Ascending aorta (tissue), 2 donors: ENCODE measurements around the gene DYRK4. TPM values are rescaled to one million over a fixed set of nuclear protein-coding genes. Genes with fewer than 3 reads are reported as not detected.

ENCODE experiments used
- DNase-seq, 2 donors: peaks; one replicate each; pipeline ENCODE4 v3.0.0-alpha.2; 2019; ENCODE audit warnings: low spot score in 2 of 2
- H3K27ac ChIP-seq, 2 donors: fragments of 200-600 bp; sonication (generic); one replicate each; pipeline ENCODE4 v1.5.1; 2016 to 2017; ENCODE audit warnings: mild to moderate bottlenecking in 1 of 2
- H3K27me3 ChIP-seq: fragments of 200-600 bp; sonication (generic); one replicate; pipeline ENCODE4 v1.5.1; 2017
- H3K36me3 ChIP-seq, 2 donors: fragments of 200-600 bp; sonication (generic); one replicate each; pipeline ENCODE4 v1.5.1; 2016
- H3K4me1 ChIP-seq, 2 donors: fragments of 200-600 bp; sonication (generic); one replicate each; pipeline ENCODE4 v1.5.1; 2016 to 2017; ENCODE audit warnings: mild to moderate bottlenecking in 1 of 2
- H3K4me3 ChIP-seq, 2 donors: fragments of 200-600 bp; sonication (generic); one replicate each; pipeline ENCODE4 v1.5.1; 2016 to 2017; ENCODE audit warnings: mild to moderate bottlenecking in 1 of 2
- H3K9me3 ChIP-seq, 2 donors: fragments of 200-600 bp; sonication (generic); one replicate each; pipeline ENCODE4 v1.5.1; 2016
- intact Hi-C: fragments of 100-400 bp; cut with DNase I; formaldehyde crosslinking; loops from one replicate; pipeline ENCODE4 v1.15.1; 2023
- total RNA-seq: library from RNA; depleted of rRNA; stranded (reverse); fragments of >200 nt; gene quantifications from one replicate; pipeline ENCODE4 v1.1.0, GENCODE V29; 2016
- TF ChIP-seq, protein P1 (sequence below), 3 experiments: fragments of 200-600 bp in 2 of 3; fragments of 450-650 bp in 1 of 3; sonication (generic) in 2 of 3; IDR thresholded peaks; one replicate each; pipeline ENCODE4 v1.5.1; 2016 to 2019; ENCODE audit warnings: antibody characterized with exemption in 3 of 3, mild to moderate bottlenecking in 1 of 3, moderate library complexity in 1 of 3

Gene DYRK4
- total RNA-seq, 1 donor from 2014 or later: 60.7 TPM

DNA sequence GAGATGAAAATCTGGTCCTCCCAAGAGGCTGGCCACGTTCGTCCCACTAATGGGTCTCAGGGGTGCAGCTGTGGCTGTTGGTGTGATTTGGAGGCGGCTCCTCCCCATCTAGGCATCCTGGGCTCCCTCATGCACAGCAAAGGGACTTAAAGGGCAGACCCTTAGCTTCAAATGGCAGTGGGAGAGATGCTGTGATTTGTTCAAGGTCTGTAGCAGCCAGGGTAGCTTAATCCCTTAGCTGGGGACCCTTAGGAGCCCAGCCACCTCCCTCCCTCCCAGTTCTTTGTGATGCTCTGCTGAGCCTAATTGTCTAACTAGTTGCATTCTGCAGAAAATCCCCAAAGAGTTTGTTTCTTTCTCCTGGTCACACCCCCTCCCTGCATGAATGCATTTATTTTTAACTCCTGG lies 18.3 kb downstream of the DYRK4 start:
- Histone ChIP-seq H3K27me3 (no peaks in the 10 kb centered on the region), H3K4me1 (no peaks in the 10 kb centered on the region), H3K27ac (no peak overlapping the region), H3K36me3 (no peaks in the 10 kb centered on the region), H3K9me3 (no peaks in the 10 kb centered on the region), H3K4me3 (no peak overlapping the region)
- TF ChIP-seq, protein P1, sequence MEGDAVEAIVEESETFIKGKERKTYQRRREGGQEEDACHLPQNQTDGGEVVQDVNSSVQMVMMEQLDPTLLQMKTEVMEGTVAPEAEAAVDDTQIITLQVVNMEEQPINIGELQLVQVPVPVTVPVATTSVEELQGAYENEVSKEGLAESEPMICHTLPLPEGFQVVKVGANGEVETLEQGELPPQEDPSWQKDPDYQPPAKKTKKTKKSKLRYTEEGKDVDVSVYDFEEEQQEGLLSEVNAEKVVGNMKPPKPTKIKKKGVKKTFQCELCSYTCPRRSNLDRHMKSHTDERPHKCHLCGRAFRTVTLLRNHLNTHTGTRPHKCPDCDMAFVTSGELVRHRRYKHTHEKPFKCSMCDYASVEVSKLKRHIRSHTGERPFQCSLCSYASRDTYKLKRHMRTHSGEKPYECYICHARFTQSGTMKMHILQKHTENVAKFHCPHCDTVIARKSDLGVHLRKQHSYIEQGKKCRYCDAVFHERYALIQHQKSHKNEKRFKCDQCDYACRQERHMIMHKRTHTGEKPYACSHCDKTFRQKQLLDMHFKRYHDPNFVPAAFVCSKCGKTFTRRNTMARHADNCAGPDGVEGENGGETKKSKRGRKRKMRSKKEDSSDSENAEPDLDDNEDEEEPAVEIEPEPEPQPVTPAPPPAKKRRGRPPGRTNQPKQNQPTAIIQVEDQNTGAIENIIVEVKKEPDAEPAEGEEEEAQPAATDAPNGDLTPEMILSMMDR (IDR thresholded peaks at IDR 0.05): no peak
- no peak for DNase-seq
- intact Hi-C loops: no loop called here

DNA sequence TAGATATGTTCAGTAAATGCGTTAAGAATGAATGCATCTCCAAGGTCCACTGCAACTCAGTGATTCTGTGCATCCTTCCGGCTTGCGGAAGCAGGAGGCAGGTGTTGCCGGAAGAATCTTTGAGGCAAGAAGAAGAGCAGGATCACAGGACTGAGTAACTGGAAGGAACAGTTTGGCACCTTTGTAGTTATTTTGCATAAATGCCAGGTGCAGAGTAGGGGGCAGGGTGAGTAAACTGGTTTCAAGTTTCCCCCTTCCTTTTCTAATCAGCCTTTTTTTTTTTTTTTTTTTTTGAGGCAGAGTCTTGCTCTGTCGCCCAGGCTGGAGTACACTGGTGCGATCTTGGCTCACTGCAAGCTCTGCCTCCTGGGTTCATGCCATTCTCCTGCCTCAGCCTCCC lies 22.3 kb downstream of the DYRK4 start:
- TF ChIP-seq, protein P1 (IDR thresholded peaks at IDR 0.05): no peak
- no peaks in the 10 kb centered on the region for H3K9me3 ChIP-seq
- no peak overlapping the region for H3K27ac ChIP-seq
- no peak overlapping the region for H3K4me3 ChIP-seq
- no peaks in the 10 kb centered on the region for H3K27me3 ChIP-seq
- intact Hi-C loops: no loop called here
- no peaks in the 10 kb centered on the region for H3K4me1 ChIP-seq
- H3K36me3 ChIP-seq: no peaks in the 10 kb centered on the region
- no peak for DNase-seq

DNA sequence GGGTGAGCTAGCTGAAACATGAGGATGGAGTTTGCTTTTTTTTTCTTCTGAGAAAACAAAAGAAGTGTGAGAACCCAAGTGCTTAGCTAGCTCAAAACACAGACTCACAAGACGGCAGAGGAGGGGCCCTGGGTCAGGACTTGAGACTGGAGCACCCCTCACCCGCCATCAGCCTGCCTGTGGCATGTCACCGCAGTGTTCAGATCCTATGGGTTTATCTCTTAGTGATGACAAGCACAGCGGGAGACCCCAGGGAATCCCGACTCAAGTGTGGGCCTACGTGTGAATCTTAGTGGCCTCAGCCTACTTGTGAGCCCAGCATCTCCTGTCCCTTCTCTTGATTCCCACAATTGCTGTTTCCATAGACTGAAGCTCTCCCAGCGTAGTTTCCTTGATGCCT lies 22.9 kb downstream of the DYRK4 start:
- Histone ChIP-seq H3K4me1 (no peaks in the 10 kb centered on the region), H3K4me3 (no peak overlapping the region), H3K9me3 (no peaks in the 10 kb centered on the region), H3K36me3 (no peaks in the 10 kb centered on the region), H3K27ac (no peak overlapping the region), H3K27me3 (no peaks in the 10 kb centered on the region)
- no peak for DNase-seq
- TF ChIP-seq, protein P1 (IDR thresholded peaks at IDR 0.05): no peak
- intact Hi-C loops: no loop called here

DNA sequence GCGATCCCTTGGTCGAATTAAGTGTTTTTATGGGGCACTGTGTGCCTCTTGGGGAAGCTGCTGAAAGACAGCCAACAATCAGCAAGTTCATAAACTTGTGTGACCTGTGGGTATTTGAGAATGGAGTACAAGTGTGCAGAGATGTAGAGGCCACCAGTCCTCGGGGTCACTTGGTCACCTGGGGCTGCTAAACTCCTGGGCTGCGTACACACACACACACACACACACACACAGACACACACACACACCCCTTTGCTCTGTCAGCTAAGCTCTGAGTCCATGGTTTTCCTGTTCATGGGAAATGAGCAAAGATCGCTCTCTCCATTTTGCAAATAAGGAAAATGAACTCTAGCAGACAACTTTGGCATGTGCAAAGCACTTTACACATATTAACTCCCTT lies 24.5 kb downstream of the DYRK4 start:
- H3K27ac ChIP-seq: no peak overlapping the region
- H3K36me3 ChIP-seq: no peaks in the 10 kb centered on the region
- H3K4me1 ChIP-seq: no peaks in the 10 kb centered on the region
- H3K4me3 ChIP-seq: no peak overlapping the region
- intact Hi-C loops: no loop called here
- TF ChIP-seq, protein P1 (IDR thresholded peaks at IDR 0.05): no peak
- DNase-seq: no peak
- no peaks in the 10 kb centered on the region for H3K9me3 ChIP-seq
- no peaks in the 10 kb centered on the region for H3K27me3 ChIP-seq

DNA sequence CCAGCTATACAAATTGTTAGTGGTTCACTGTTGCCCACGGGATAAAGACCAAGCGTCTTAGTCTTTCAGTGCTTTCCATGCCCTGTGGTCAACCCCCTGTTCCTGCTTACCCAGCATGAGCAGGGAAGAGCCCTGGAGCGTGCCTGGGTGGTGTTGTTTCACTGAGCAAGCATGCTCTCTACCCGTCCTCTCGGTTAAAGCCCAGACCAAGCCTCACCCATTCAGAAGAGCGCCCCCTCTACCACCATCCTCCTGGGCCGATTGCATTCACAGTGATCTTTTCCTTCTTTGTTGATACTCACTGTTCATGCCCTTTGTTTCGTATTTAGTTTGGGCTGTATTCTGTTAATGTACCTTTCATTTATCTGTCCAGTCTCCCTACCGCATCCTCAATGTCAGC lies 25.1 kb downstream of the DYRK4 start:
- Histone ChIP-seq H3K27me3 (no peaks in the 10 kb centered on the region), H3K4me1 (no peaks in the 10 kb centered on the region), H3K36me3 (no peaks in the 10 kb centered on the region), H3K4me3 (no peak overlapping the region), H3K9me3 (no peaks in the 10 kb centered on the region), H3K27ac (no peak overlapping the region)
- intact Hi-C loops: no loop called here
- TF ChIP-seq, protein P1 (IDR thresholded peaks at IDR 0.05): no peak
- DNase-seq: no peak

DNA sequence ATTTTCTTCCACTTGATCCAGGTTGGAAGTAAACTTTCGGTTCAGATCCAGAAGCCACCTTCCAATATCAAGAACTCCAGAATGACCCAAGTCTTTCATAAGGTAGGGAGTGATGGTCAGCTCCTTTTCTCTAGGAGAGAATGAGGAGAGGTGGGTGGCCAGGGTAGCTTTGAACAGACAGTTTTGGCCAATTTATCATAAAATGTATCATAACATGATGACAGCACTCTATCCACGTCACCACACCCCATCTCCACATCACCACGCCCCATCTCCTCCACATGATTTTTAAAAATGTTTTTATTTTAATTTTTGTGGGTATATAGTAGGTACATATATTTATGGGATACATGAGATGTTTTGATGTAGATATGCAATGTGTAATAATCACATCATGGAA lies 26.9 kb downstream of the DYRK4 start:
- Histone ChIP-seq H3K27me3 (no peaks in the 10 kb centered on the region), H3K4me3 (no peak overlapping the region), H3K9me3 (no peaks in the 10 kb centered on the region), H3K4me1 (no peaks in the 10 kb centered on the region), H3K27ac (no peak overlapping the region), H3K36me3 (no peaks in the 10 kb centered on the region)
- TF ChIP-seq, protein P1 (IDR thresholded peaks at IDR 0.05): no peak
- intact Hi-C loops: no loop called here
- DNase-seq: no peak
